GM15510 (cell line): ENCODE measurements around the gene SLC2A13.

ENCODE experiments used
- POLR2A ChIP-seq: IDR thresholded peaks from 3 replicates; pipeline ENCODE4 v1.6.1; 2011; ENCODE audit warnings: borderline replicate concordance; ENCODE audit not compliant: insufficient read length; ENCODE audit errors: extremely low read depth

SLC2A13 gene

GRCh38 chr12:40075458-40075857 lies 30.4 kb downstream of the SLC2A13 start:
- TF ChIP-seq POLR2A = no peak

- TF ChIP-seq POLR2A = no peak
Observed at GRCh38 chr12:40068416-40068815, 37.5 kb downstream of the SLC2A13 start.

- no peak for TF ChIP-seq POLR2A
Observed at GRCh38 chr12:40065636-40066035, 40.2 kb downstream of the SLC2A13 start.

- no peak for TF ChIP-seq POLR2A
Observed at GRCh38 chr12:40063414-40063813, 42.5 kb downstream of the SLC2A13 start.

GRCh38 chr12:40058721-40059190 lies 47.1 kb downstream of the SLC2A13 start:
- no peak for TF ChIP-seq POLR2A

GRCh38 chr12:40056373-40056772 lies 49.5 kb downstream of the SLC2A13 start:
- no peak for TF ChIP-seq POLR2A

GRCh38 chr12:40055776-40056175 lies 50.1 kb downstream of the SLC2A13 start:
- no peak for TF ChIP-seq POLR2A

- no peak for TF ChIP-seq POLR2A
Observed at GRCh38 chr12:40055228-40055579, 50.7 kb downstream of the SLC2A13 start.

- no peak for TF ChIP-seq POLR2A
Observed at GRCh38 chr12:40054555-40055227, 51.2 kb downstream of the SLC2A13 start.

GRCh38 chr12:40049268-40049667 lies 56.6 kb downstream of the SLC2A13 start:
- no peak for TF ChIP-seq POLR2A

GRCh38 chr12:40045656-40046055 lies 60.2 kb downstream of the SLC2A13 start:
- no peak for TF ChIP-seq POLR2A

- no peak for TF ChIP-seq POLR2A
Observed at GRCh38 chr12:40044396-40044795, 61.5 kb downstream of the SLC2A13 start.

- TF ChIP-seq POLR2A = no peak
Observed at GRCh38 chr12:40039598-40039997, 66.3 kb downstream of the SLC2A13 start.

GRCh38 chr12:40038619-40039018 lies 67.3 kb downstream of the SLC2A13 start:
- TF ChIP-seq POLR2A = no peak

- no peak for TF ChIP-seq POLR2A
Observed at GRCh38 chr12:40034712-40035111, 71.2 kb downstream of the SLC2A13 start.

- no peak for TF ChIP-seq POLR2A
Observed at GRCh38 chr12:40034156-40034555, 71.7 kb downstream of the SLC2A13 start.

GRCh38 chr12:40033242-40033630 lies 72.6 kb downstream of the SLC2A13 start:
- no peak for TF ChIP-seq POLR2A
